Hepatocyte (in vitro differentiated cells): ENCODE results near the gene NCAPH2.

Experiments
- EZH2phosphoT487 ChIP-seq: fragments of 200-600 bp; sonication (generic); IDR thresholded peaks from one replicate; pipeline ENCODE4 v1.6.1; 2018; ENCODE audit warnings: antibody characterized with exemption, mild to moderate bottlenecking, low read depth, moderate library complexity; ENCODE audit not compliant: unreplicated experiment, severe bottlenecking
- TF ChIP-seq, protein P1 (sequence below): fragments of 200-600 bp; sonication (generic); IDR thresholded peaks from 2 replicates; pipeline ENCODE4 v1.5.1; 2016; ENCODE audit warnings: antibody characterized with exemption, mild to moderate bottlenecking; ENCODE audit not compliant: poor library complexity

DNA sequence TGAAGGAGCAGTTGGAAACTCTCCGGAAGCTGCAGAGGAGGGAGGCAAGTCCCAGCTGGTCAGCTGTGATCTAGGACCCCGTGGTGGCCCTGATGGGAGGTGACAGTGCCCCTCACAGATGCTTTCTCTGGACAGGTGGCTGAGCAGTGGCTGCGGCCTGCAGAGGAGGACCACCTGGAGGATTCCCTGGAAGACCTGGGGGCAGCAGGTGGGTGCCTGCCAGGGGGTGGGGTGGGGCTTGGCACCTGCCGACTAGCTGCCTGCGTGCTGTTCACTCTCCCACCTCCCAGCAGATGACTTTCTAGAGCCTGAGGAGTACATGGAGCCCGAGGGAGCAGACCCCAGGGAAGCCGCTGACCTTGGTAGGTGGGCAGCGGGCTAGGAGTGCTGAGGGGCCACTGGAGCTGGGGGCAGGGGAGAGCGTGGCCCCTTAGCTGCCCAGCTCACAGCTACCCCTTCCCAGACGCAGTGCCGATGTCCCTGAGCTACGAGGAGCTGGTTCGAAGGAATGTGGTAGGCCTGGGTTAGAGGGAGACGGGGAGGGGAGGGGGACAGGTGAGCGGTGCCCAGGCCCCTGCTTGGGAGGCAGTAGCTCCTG lies 14.3 kb downstream of the NCAPH2 start:
- TF ChIP-seq, protein P1, sequence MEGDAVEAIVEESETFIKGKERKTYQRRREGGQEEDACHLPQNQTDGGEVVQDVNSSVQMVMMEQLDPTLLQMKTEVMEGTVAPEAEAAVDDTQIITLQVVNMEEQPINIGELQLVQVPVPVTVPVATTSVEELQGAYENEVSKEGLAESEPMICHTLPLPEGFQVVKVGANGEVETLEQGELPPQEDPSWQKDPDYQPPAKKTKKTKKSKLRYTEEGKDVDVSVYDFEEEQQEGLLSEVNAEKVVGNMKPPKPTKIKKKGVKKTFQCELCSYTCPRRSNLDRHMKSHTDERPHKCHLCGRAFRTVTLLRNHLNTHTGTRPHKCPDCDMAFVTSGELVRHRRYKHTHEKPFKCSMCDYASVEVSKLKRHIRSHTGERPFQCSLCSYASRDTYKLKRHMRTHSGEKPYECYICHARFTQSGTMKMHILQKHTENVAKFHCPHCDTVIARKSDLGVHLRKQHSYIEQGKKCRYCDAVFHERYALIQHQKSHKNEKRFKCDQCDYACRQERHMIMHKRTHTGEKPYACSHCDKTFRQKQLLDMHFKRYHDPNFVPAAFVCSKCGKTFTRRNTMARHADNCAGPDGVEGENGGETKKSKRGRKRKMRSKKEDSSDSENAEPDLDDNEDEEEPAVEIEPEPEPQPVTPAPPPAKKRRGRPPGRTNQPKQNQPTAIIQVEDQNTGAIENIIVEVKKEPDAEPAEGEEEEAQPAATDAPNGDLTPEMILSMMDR: no peak
- TF ChIP-seq EZH2phosphoT487: no peak
